GM12875 (cell line): ENCODE data around the gene MIB2.

Source experiments
- H3K4me3 ChIP-seq: one replicate; pipeline ENCODE4 v1.5.1; 2011; ENCODE audit warnings: low read depth, low read length, control low read depth
- CTCF ChIP-seq: IDR thresholded peaks from 2 replicates; pipeline ENCODE4 v1.5.1; 2011; ENCODE audit warnings: low read depth, mild to moderate bottlenecking, control low read depth, inconsistent platforms, low read length, moderate library complexity, borderline replicate concordance; ENCODE audit not compliant: insufficient read depth

Gene MIB2

GRCh38 chr1:1599030-1599934, 16.0 kb upstream of the MIB2 start:
- H3K4me3 ChIP-seq, result no peak overlapping the region

GRCh38 chr1:1599935-1600860, 15.1 kb upstream of the MIB2 start, which contains the start of gene FNDC10:
TSS of gene FNDC10 (minus strand) at chr1:1600135. CDS start at chr1:1600015, 120 bp downstream.
- H3K4me3 ChIP-seq, result peak within 1 kb of the TSS; percentile 10
- TF ChIP-seq CTCF, result no peak

More at GRCh38 chr1:1599030-1599934, 16.0 kb upstream of the MIB2 start:
- TF ChIP-seq CTCF, result no peak

GRCh38 chr1:1600861-1601563, 14.3 kb upstream of the MIB2 start:
- H3K4me3 ChIP-seq, result no peak overlapping the region
- no peak for TF ChIP-seq CTCF

GRCh38 chr1:1601564-1602303, 13.6 kb upstream of the MIB2 start:
- no peak for TF ChIP-seq CTCF
- H3K4me3 ChIP-seq, result no peak overlapping the region

- TF ChIP-seq CTCF, result no peak
- H3K4me3 ChIP-seq, result no peak overlapping the region
These were observed 12.9 kb upstream of the MIB2 start for GRCh38 chr1:1602304-1602967.
